HG03108 (cell line): ENCODE measurements around the gene GMFB.
"Not testable (repeated sequence)": the region's sequence is repeated elsewhere in the genome, so short reads cannot be mapped to it uniquely, and the experiment has no call there.

ENCODE experiments used
- ATAC-seq: cut with Tn5 transposase; IDR thresholded peaks from one replicate; pipeline ENCODE4 v1.9.1; 2021; ENCODE audit warnings: moderate library complexity; ENCODE audit not compliant: unreplicated experiment

GMFB gene

DNA sequence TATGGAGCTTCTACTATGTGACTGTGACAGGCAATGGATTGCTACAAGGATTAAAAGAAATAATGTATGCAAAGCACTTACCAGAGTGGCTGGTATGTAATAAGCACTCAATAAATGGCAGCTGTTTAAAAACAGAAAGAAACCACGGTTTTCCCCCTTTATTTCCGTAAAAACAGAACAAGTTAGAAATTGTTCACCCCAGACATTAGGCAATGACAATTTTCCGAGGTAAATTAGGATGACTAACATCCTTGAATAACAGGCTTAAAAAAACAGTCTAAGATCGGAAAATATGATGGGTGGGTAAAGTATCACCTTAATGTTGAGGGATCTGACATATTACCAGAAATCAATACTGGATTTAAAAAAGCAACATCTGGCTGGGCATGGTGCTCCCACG is 26.7 kb downstream of the GMFB start:
- ATAC-seq, result no peak

DNA sequence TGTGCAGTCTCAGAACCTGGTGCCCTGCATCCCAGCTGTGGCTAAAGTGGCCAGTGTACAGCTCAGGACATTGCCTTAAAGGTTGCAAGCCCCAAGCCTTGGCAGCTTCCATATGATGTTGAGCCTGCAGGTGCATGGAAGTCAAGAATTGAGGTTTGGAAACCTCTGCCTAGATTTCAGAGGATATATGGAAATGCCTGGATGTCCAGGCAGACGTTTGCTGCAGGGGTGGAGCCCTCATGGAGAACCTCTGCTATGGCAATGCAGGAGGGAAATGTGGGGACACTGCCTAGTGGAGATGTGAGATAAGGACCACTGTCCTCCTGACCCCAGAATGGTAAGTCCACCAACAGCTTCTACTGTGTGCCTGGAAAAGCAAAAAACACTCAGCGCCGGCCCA is 29.7 kb downstream of the GMFB start:
- no peak for ATAC-seq

DNA sequence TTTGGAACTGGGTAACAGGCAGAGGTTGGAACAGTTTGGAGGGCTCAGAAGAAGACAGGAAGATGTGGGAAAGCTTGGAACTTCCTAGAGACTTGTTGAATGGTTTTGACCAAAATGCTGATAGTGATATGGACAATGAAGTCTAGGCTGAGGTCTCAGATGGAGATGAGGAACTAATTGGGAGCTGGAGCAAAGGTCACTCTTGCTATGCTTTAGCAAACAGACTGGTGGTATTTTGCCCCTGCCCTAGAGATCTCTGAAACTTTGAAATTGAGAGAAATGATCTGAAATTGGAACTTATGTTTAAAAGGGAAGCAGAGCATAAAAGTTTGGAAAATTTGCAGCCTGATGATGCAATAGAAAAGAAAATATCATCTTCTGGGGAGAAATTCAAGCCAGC is 30.2 kb downstream of the GMFB start:
- ATAC-seq, result not testable (repeated sequence)

DNA sequence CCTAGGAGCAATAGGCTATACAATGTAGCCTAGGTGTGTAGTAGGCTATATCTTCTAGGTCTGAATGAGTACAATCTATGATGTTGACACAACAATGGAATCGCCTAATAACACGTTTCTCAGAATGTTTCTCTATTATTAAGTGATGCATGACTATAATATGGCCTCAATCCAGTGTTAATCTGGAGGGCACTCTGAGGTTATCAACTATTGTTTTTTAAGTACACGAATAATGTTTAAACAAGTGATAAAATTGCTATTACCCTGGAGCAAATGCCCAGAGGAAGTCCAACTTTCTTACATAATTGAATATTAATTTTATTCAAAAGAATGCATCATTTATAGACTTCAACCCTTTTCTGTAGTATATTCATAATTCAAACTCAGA is 31.2 kb downstream of the GMFB start:
- ATAC-seq, result no peak

DNA sequence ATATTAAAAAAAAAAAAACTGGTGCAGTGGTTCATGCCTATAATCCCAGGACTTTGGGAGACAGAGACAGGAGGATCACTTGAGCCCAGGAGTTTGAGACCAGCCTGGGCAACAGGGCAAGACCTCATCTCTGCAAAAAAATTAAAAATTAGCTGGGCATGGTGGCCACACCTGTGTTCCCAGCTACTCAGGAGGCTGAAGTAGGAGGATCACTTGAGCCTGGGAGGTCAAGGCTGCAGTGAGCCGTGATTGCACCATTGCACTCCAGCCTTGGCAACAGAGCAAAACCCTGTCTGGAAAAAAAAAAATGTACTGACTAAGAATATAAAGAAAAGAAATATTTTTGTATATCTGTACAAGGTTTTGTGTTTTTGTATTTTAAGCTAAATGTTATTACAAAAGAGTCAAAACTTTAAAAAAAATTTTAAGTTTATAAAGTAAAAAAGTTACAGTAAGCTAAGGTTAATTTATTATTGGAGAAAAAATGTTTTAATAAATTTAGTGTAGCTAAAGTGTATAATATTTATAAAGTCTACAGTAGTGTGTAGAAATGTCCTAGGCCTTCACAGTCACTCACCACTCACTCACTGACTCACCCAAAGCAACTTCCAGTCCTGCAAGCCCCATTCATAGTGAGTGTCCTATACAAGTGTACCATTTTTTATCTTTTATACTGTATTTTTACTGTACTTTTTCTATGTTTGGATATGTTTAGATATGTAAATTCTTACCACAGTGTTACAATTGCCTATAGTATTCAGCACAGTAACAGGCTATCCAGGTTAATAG is 31.8 kb downstream of the GMFB start:
- ATAC-seq, result not testable (repeated sequence)

DNA sequence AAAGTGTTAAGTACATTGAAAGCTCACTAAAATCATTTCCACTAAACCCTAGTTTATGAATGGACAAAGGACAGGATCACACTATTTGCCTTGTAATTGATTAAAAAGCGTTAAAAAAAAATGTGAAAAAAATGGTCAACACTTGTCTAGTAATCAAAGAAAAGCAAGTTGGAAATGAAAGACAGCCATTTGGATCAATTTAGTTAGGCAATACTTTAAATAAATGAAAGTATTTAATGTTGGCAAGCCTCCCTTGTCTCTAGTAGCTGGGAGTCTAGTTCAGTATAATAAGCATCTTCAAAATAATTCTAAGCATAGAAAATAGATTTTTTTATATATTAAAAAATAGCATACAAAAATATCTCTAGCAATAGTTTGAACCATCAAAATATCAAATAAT is 33.4 kb downstream of the GMFB start:
- ATAC-seq, result no peak

DNA sequence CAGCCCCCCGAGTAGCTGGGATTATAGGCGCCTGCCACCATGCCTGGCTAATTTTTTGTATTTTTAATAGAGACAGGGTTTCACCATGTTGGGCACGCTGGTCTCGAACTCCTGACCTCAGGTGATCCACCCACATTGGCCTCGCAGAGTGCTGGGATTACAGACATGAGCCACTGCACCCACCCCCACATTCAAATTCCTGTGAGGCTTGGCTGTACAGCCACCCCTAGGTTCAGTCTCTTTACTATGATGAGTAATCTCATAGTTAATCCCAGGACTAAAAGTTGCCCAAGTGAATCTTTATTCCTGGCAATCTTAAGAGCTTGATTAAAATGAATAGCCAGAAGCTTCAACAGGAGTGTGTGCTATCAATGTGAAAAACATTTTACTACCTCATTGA is 34.8 kb downstream of the GMFB start:
- ATAC-seq, result not testable (repeated sequence)

DNA sequence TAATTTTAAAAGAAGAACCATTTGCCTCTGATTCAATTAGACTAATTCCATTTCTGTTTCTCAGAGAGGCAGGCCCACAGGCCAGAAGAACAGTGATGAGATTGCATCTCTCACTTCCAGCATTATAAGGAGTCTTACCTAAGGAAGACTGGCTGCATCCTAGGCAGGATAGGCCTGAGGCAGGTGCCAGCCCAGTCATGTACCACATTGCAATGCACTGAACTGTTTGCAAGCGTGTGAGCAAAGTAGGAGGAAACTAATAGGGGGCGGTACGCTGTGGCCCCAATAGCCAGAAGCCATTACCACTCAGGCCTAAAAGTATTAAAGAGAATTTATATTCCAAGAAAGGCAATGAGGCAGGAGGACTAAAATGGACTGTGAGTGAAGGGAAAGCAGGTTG is 35.5 kb downstream of the GMFB start:
- no peak for ATAC-seq

DNA sequence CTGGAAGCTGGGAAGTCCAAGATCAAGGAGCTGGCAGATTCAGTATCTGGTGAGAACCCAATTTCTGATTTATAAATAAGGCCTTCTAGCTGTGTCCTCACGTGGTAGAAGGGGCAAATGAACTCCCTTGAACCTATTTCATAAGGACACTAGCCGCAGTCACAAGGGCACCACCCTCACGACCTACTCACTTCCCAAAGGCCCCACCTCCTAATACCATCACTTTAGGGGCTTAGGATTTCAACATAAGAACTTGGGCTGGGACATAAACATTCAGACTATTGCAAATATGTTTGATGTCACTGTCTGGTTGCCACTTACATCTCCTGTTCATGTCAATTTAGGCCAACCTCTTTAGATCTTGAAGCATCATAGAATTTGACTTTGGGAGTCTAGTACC is 36.8 kb downstream of the GMFB start:
- ATAC-seq, result no peak

DNA sequence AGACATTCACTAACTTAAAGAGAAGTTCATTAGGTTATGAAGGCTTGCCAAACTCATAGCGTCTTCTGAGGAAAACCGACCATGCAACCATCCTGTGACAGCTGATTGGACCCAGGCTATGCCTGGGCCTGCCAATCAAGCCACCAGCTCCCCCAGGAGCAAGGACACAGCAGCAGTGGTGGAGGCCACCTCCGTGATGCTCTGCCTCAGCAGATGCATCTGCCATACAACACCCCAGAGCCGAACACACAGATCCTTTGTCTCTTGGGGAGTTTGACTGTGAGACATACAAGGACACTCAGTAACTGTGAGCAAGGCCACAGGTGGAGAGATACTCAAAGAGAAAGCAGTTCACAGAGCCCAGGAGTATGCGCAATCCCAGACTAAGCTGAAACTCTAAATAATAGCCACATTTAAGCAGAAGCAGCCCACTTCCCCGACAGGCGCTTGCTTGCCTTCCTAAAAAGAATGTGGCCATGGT is 37.6 kb downstream of the GMFB start:
- no peak for ATAC-seq

DNA sequence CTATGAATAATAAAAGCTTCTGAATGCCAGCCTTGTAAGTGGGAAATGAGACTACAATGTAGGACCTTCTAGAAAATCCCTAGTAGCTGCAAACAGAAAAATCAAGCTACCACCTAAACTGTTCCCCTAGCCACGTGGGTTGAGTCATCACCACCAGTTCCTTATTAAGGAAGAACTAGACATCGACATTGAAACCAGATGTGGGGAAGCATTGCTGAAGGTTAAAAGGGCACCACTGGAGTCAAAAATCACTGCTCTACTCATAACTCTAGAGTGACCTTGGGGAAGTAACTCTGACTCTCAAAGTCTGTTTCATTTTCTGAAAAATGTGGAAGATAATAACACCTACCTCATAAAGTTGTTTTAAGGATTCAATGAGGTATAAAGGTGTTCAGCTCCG is 38.2 kb downstream of the GMFB start:
- no peak for ATAC-seq

DNA sequence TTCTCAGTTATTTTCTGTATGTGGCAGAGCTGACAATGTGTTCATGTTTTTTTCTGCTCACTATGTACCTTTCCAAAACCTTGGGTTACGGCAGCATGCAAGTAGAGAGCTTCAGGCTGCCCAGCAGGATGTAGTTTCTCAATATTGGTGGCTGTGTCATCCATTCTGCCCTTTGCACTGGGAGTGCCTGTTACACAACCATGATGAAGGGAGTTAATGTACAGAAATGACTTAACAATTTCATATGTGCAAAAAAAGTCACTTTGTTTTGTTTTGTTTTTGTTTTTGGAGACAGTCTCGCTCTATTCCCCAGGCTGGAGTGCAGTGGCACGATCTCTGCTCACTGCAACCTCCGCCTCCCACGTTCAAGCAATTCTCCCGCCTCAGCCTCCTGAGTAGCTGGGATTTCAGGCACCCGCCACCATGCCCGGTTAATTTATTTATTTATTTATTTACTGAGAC is 41.5 kb downstream of the GMFB start:
- ATAC-seq, result no peak

DNA sequence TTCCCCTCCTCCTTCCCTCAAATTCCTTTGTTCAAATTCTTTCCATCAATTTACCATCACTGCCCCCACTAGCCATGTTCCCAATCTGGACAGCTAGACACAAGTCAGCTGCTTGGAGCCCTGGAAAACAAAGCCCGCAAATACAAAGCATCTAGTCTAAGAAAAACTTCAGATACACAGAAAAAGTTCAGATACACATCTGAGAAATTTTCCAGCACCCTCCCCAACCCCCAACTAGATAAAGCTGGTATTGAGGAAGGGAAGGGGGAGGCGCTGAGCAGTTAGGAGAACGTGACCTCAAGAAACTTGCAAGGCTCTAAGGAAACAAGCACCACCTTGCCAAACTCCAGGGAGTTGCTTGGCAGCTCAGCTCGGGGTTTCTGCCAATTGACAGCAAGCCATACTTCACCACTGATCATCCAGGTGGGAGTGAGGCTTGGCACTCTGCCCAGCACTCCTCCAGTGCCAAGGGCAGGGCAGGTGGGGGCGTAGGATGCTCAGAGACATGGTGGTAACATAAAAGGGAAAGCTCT is 42.6 kb downstream of the GMFB start:
- ATAC-seq, result no peak

DNA sequence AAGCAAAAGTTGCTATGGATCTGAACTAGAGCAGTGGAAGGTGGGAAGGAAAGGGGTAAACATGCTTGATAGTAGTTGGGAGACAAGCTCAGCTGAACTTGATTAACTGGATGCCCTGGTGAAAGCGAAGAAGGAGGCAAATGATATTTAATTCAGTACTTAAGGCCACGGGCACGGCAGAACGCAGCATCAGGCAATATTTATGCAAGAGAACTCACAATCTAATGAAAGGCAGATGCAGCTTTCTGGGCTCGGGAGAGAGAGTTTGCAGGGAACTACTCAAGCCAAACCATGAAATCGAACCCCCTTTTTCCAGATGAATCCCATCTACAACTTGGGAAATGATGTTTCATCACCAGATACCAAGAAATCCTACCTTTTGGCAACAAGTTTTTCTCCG is 44.1 kb downstream of the GMFB start:
- no peak for ATAC-seq

DNA sequence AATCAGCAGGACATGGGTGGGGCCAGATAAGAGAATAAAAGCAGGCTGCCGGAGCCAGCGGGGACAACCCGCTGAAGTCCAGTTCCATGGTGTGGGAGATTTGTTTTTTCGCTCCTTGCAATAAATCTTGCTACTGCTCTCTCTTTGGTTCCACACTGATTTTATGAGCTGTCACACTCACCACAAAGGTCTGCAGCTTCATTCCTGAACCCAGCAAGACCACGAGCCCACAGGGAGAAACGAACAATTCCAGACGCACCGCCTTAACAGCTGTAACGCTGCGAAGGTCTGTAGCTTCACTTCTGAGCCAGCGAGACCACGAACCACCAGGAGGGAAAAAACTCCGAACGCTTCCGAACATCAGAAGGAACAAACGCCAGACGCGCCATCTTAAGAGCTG is 44.8 kb downstream of the GMFB start:
- no peak for ATAC-seq

DNA sequence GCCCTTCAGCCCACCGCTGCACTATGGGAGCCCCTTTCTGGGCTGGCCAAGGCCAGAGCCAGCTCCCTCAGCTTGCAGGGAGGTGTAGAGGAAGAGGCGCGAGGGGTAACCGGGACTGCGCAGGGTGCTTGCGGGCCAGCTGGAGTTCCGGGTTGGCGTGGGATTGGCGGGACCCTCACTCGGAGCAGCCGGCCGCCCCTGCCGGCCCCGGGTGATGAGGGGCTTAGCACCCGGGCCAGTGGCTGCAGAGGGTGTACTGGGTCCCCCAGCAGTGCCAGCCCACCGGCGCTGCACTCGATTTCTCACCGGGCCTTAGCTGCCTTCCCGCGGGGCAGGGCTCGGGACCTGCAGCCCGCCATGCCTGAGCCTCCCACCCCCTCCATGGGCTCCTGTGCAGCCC is 45.8 kb downstream of the GMFB start:
- not testable (repeated sequence) for ATAC-seq

DNA sequence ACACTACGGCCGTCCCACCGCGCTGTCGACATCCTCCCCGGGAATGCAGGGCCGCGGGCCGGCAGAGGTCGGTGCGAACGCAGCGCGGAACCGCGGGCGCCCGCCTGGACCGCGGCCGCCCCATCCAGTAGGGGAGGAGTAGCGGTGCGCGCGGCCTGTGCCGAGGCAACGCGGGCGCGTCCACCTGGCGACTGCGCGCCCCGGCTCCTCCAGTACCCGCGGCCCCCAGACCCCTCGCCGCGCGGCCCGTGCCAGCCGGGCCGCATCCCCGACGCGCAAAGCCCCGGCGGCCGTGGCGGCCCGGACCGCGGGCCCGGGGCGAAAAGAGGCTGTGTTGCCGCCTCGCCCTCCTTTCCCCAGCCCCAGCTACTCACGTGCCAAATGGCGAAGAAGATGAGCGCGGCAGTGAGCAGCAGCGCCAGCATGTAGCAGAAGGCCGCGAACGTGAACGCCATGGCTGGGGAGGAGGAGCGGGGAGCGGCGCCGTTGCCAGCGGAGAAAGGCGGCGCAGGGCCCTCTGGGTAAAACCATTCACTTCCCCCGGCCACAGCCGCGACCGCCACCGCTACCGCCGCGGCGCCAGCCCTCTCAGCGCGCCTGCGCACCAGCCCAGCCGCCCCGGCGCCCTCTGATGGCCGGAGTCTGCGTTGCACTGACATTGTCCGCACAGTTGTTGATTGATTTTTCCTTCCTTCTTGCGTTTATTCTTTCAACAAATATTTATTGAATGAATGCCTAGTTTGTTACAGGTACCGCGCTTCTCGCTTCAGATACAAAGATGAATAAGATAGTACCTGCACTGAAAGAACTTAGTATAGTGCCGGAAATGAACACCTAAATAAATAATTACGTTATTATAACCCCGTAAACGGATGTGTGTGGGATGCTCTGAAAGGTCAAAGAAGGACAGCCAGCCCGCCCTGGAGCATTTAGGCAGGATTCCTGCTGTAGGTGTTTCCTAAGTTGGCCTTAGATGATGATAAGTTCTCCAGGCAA is 47.6 kb downstream of the GMFB start, which contains the start of gene CNIH1:
Gene CNIH1 (minus strand): TSS at position 502 of the 996 bp plus-strand sequence. CDS start 47 bp downstream, at position 455.
- peak; percentile 90 for ATAC-seq

DNA sequence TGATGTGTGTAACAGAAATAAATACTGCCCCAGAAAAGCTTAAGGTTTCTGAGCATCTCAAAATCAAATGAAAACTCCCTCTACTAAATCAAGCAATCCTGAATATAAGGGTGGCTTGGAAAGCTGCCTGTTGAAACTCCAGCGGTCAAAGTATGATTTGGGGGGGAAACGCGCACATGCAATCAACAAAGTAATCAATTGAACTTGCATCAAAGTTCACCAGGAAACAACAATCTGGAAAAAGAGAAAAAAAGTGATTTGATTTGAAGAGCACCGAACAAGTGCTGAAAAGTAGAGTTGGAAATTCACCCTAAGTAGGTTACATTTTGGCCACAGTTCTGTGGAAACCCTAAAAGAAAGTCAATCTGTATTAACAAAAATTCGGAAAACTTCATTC is 48.3 kb downstream of the GMFB start:
- ATAC-seq, result no peak

DNA sequence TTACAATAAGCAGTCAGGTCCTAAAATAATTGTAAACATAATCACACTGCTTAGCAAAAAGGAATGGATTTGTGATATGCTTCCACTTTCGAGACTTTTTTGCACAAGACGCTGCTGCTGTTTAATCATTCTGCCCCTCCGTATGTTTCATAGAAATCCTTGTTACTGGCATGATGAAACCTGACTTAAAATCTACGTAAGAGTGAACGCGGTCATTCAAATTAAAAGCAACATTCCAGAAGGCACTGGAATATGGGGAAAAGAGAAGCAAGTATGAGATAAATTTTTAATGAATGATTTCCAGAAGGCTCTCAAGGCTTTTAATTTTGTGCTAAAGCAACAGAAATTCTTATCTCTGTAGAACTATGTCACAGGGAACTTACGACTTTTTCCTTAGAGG is 48.7 kb downstream of the GMFB start:
- no peak for ATAC-seq

DNA sequence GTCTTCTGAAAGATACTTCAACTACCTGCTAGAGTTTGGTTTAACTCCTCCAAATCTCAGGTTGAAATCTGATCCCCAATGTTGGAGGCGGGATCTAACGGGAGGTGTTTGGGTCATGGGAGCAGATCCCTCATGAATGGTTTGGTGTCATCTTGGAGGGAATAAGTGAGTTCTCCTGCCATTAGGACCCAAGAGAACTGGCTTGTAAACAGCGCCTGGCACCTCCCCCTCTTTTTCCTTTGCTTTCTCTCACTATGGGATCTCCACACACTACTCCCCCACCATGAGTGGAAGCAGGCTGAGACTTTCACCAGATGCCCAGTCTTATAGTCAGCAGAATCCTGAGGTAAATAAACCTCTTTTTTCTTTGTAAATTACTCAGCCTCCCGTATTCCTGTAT is 50.1 kb downstream of the GMFB start:
- no peak for ATAC-seq

DNA sequence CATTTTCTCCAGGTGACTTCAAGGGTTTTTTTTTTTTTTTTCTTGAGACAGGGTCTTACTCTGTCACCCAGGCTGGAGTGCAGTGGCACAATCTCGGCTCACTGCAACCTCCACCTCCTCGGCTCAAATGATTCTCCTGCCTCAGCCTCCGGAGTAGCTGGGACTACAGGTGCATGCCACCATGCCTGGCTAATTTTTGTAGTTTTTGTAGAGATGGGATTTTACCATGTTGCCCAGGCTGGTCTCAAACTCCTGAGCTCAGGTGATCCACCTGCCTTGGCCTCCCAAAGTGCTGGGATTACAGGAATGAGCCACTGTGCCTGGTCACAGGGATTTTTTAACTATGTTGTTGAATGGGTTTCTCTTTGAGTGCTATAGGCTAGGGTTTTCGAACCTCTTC is 50.8 kb downstream of the GMFB start:
- ATAC-seq, result not testable (repeated sequence)
